HG03039 (cell line): ENCODE measurements around the gene RAB6A.

Experiments used
- ATAC-seq: cut with Tn5 transposase; IDR thresholded peaks from one replicate; pipeline ENCODE4 v1.9.1; 2021; ENCODE audit warnings: mild to moderate bottlenecking, moderate library complexity; ENCODE audit not compliant: unreplicated experiment

Gene RAB6A

DNA sequence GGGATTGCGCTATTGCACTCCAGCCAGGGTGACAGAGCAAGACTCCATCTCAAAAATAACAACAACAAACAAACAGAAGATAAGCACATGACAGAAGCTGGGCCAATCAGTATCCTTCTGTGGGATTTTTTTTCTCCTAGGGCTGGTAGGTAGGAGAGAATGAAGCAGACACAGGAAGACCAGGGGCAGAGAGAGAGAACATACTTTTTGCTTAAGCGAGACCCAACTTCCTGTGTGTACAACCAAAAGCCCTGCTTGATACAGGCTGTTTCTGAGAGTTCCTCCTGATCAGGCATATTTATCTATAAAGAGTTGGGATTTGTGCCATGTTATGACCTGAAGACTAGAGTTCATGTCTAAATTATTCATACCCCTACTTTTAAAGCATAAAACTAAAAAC is 126.9 kb downstream of the RAB6A start:
- ATAC-seq = no peak

- ATAC-seq = no peak
Observed at GRCh38 chr11:73632996-73633395, 127.9 kb downstream of the RAB6A start.

- ATAC-seq = no peak
Observed at GRCh38 chr11:73629907-73630306, 131.0 kb downstream of the RAB6A start.

DNA sequence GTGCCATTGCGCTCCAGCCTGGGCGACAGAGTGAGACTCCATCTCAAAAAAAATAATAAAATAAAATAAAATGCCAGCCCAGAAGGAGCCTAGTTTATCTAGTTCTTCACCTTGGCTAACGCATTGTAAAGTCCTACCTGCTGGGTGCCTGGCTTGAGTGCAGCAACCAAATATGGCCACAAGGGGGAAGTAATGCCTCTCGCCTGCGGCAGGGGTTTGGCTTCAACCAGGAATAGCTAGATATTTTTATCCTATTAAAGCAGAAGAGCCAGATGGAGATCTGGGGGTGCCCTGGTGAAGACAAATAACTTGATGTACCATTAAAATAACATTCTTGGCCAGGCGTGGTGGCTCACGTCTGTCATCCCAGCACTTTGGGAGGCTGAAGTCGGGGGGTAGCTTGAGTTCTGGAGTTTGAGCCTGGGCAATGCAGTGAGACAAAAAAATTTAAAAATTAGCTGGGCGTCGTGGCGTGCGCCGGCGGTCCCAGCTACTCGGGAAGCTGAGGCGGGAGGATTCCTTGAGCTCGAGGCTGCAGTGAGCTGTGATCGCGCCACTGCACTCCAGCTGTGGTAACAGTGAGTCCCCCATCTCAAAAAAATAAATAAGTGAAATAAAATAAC is 135.1 kb downstream of the RAB6A start:
- ATAC-seq = no peak
